PC-9 (cell line): ENCODE results near the gene RPL13A. TPM values are rescaled to one million over a fixed set of nuclear protein-coding genes. Genes with fewer than 3 reads are reported as not detected.

Experiments used
- BruUV-seq: library from RNA; stranded (reverse); fragments of 400-500 nt; replicated peaks from 2 replicates; lab custom pipeline; 2021; lab: Mats Ljungman, UMichigan
- CTCF ChIA-PET: fragments of 300-600 bp; sonication (Branson Sonifier 250); formaldehyde crosslinking; loops from one replicate; lab custom pipeline; 2022; ENCODE audit warnings: antibody characterized with exemption; lab: Charles Lee
- POLR2A ChIA-PET: fragments of 300-600 bp; sonication (Branson Sonifier 250); formaldehyde crosslinking; loops from one replicate; lab custom pipeline; 2022; ENCODE audit warnings: antibody characterized with exemption; ENCODE audit not compliant: unreplicated experiment; lab: Charles Lee
- DNase-seq, 2 experiments: peaks; one replicate each; pipeline versions ENCODE4 v3.0.0 to v3.0.0-alpha.2; 2015 to 2022; ENCODE audit warnings: mixed read lengths in 1 of 2
- H2AFZ ChIP-seq: fragments of 200-600 bp; sonication (generic); 2 replicates; pipeline ENCODE4 v1.8.1; 2017; ENCODE audit warnings: antibody characterized with exemption
- H3F3A ChIP-seq: fragments of 200-600 bp; sonication (generic); 2 replicates; pipeline ENCODE4 v1.8.1; 2017; ENCODE audit warnings: antibody characterized with exemption, mild to moderate bottlenecking, low read depth; ENCODE audit not compliant: insufficient read depth
- H3K27ac ChIP-seq: fragments of 200-600 bp; sonication (generic); 2 replicates; pipeline ENCODE4 v1.6.1; 2016; ENCODE audit warnings: mixed run types
- H3K27me3 ChIP-seq: fragments of 200-600 bp; sonication (generic); 2 replicates; pipeline ENCODE4 v1.6.1; 2016; ENCODE audit warnings: low read depth, mixed run types; ENCODE audit not compliant: insufficient read depth
- H3K36me3 ChIP-seq: fragments of 200-600 bp; sonication (generic); 2 replicates; pipeline ENCODE4 v1.6.1; 2016; ENCODE audit warnings: low read depth, mixed run types
- H3K4me1 ChIP-seq: fragments of 200-600 bp; sonication (generic); replicated peaks from 2 replicates; pipeline ENCODE4 v1.6.1; 2016; ENCODE audit warnings: mixed run types; ENCODE audit not compliant: insufficient read depth
- H3K4me2 ChIP-seq: fragments of 200-600 bp; sonication (generic); 2 replicates; pipeline ENCODE4 v1.6.1; 2017; ENCODE audit warnings: mixed run types
- H3K4me3 ChIP-seq: fragments of 200-600 bp; sonication (generic); 2 replicates; pipeline ENCODE4 v1.6.1; 2016; ENCODE audit warnings: mixed run types
- H3K79me2 ChIP-seq: fragments of 200-600 bp; sonication (generic); 2 replicates; pipeline ENCODE4 v1.6.1; 2017; ENCODE audit warnings: low read depth, mixed run types
- H3K9me2 ChIP-seq: fragments of 200-600 bp; sonication (generic); 2 replicates; pipeline ENCODE4 v1.8.1; 2017; ENCODE audit warnings: mild to moderate bottlenecking; ENCODE audit not compliant: insufficient read depth
- H3K9me3 ChIP-seq: fragments of 200-600 bp; sonication (generic); 2 replicates; pipeline ENCODE4 v1.8.1; 2016; ENCODE audit warnings: low read depth; ENCODE audit not compliant: insufficient read depth
- H4K20me1 ChIP-seq: fragments of 200-600 bp; sonication (generic); 2 replicates; pipeline ENCODE4 v1.8.1; 2017; ENCODE audit not compliant: insufficient read depth
- CTCF ChIP-seq: fragments of 200-600 bp; sonication (generic); conservative IDR thresholded peaks from 2 replicates; pipeline ENCODE4 v1.6.1; 2017; ENCODE audit warnings: mixed run types, antibody characterized with exemption, mild to moderate bottlenecking, moderate library complexity
- EZH2 ChIP-seq: fragments of 200-600 bp; sonication (generic); IDR thresholded peaks from 2 replicates; pipeline ENCODE4 v1.8.0; 2017; ENCODE audit warnings: antibody characterized with exemption, low read depth
- intact Hi-C: fragments of 100-400 bp; cut with micrococcal nuclease; formaldehyde crosslinking; loops from one replicate; pipeline ENCODE4 v1.10.0; 2022; ENCODE audit not compliant: unreplicated experiment
- total RNA-seq: library from RNA; stranded (reverse); gene quantifications from 2 replicates; pipeline ENCODE4 v1.2.3, GENCODE V29; 2021

The RPL13A gene
- total RNA-seq, 1 experiment from 2014 or later: 2,360 TPM

DNA sequence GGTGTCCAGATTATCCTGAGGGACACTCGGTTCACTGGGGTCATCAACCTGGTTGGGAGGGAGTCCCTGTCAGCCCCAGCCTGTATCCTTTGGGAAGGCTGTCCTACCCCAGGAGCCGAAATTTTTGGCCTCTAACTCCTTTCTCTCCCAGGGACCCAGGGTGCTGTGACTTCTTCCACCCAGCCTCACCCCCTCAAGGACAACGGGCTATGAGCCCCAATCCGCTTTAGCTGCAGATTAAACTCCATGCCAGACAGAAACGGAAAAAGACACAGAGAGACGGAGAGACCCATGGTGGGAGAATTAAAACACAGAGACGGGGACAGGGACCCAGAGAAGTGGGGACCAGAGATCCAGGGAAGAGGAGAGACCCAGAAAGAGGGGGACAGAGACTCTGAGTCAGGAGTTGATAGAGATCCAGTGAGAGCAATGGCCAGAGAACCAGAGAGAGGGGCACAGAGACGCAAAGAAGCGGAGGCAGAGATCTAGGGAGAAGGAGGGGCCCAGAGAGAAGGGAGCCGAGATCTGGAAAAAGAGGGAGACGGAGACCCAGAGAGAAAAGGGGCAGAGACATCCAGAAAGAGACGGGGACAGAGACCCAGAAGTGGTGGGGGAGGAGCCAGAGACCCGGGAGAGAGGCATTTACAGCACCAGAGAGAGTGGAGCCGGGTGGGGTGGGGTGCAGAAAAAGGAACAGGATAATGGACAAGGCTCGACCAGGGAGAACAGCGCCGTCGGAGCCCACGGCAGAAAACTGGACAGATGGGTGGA lies 46.8 kb upstream of the RPL13A start:
- intact Hi-C loops: loop anchor here (10.0 kb wide), 1 partner anchor 176 kb away; no protein-coding TSS in a partner anchor
- no peak overlapping the region for H3K4me2 ChIP-seq
- no peak overlapping the region for H3K4me3 ChIP-seq
- no peak overlapping the region for H3K27ac ChIP-seq
- no peaks in the 10 kb centered on the region for H3K36me3 ChIP-seq
- peaks cover 43% of the 10 kb centered on the region for H3K27me3 ChIP-seq
- H3K4me1 ChIP-seq: peaks cover 9% of the 10 kb centered on the region; the same call in 1 of the 2 replicates
- no peak overlapping the region for H2AFZ ChIP-seq
- no peaks in the 10 kb centered on the region for H3K9me3 ChIP-seq
- peaks cover 30% of the 10 kb centered on the region for H3F3A ChIP-seq
- no peaks in the 10 kb centered on the region for H4K20me1 ChIP-seq
- H3K9me2 ChIP-seq: no peaks in the 10 kb centered on the region
- DNase-seq: no peak
- ChIA-PET POLR2A (no interaction called here), CTCF (no interaction called here)
- BruUV-seq: no TSS peak
- H3K79me2 ChIP-seq: no peaks in the 10 kb centered on the region
- TF ChIP-seq CTCF: no peak
- no peak for TF ChIP-seq EZH2

GRCh38 chr19:49441210-49441959 lies 46.0 kb upstream of the RPL13A start, which contains the start of gene SLC17A7:
Gene SLC17A7 (minus strand): TSS chr19:49441527. CDS start chr19:49441379, 148 bp downstream.
- peaks cover 38% of the 10 kb centered on the region for H3F3A ChIP-seq
- H2AFZ ChIP-seq: peak within 1 kb of the TSS; percentile 96; the same call in 1 of the 2 replicates
- H3K4me2 ChIP-seq: peak within 1 kb of the TSS; percentile 89
- ChIA-PET POLR2A (interaction anchor here (0.6 kb wide), 1 partner anchor 10 kb away, joined by 6 read pairs; no protein-coding TSS in a partner anchor), CTCF (interaction anchor here (0.6 kb wide), 1 partner anchor 314 kb away, joined by 9 read pairs; no protein-coding TSS in a partner anchor)
- H3K27me3 ChIP-seq: peaks cover 43% of the 10 kb centered on the region
- no peaks in the 10 kb centered on the region for H3K36me3 ChIP-seq
- intact Hi-C loops: loop anchor here (10.0 kb wide), 1 partner anchor 177 kb away; no protein-coding TSS in a partner anchor
- peaks cover 9% of the 10 kb centered on the region; the same call in 1 of the 2 replicates for H3K4me1 ChIP-seq
- H3K4me3 ChIP-seq: peak within 1 kb of the TSS; percentile 83; the same call in 1 of the 2 replicates
- TF ChIP-seq CTCF: no peak
- no peak for TF ChIP-seq EZH2
- no peaks in the 10 kb centered on the region for H3K9me3 ChIP-seq
- BruUV-seq: no TSS peak
- DNase-seq: no peak
- no peaks in the 10 kb centered on the region for H3K79me2 ChIP-seq
- no peaks in the 10 kb centered on the region for H4K20me1 ChIP-seq
- no peak within 1 kb of the TSS for H3K27ac ChIP-seq
- H3K9me2 ChIP-seq: no peaks in the 10 kb centered on the region

DNA sequence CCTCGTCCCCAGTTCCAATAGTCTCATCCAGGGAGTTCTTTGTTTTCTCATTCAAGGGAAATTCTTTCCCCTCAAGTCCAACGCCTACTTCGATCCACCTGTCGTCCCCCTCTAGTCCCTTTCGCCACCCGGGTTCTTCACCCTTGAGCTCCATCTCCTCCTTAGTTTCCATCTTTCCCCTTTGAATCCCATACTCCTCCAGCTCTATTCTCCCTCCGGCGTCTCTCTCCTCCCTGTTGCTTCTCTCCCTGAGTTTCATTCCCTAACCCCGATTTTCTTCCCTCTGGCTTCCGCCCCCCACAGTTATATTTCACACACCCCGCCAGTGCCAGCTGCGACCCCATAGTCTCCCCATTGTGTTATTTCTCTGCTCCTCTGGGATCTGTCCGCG lies 45.5 kb upstream of the RPL13A start:
- Histone ChIP-seq H3K4me2 (peak overlapping the region; percentile 89; the same call in 1 of the 2 replicates), H3K79me2 (no peaks in the 10 kb centered on the region), H2AFZ (no peak overlapping the region), H3F3A (peaks cover 43% of the 10 kb centered on the region), H3K27ac (no peak overlapping the region), H3K36me3 (no peaks in the 10 kb centered on the region; the same call in 1 of the 2 replicates), H3K9me3 (no peaks in the 10 kb centered on the region), H3K9me2 (no peaks in the 10 kb centered on the region), H4K20me1 (no peaks in the 10 kb centered on the region), H3K27me3 (peaks cover 40% of the 10 kb centered on the region), H3K4me3 (peak overlapping the region; percentile 83; the same call in 1 of the 2 replicates), H3K4me1 (peaks cover 9% of the 10 kb centered on the region; the same call in 1 of the 2 replicates)
- ChIA-PET POLR2A (interaction anchor here (0.6 kb wide), 1 partner anchor 9 kb away, joined by 6 read pairs; no protein-coding TSS in a partner anchor), CTCF (interaction anchor here (0.6 kb wide), 2 partner anchors 278 to 314 kb away, joined by 7 to 9 read pairs; no protein-coding TSS in a partner anchor)
- intact Hi-C loops: loop anchor here (10.0 kb wide), 1 partner anchor 177 kb away; no protein-coding TSS in a partner anchor
- BruUV-seq: no TSS peak
- TF ChIP-seq CTCF: no peak
- no peak for TF ChIP-seq EZH2
- no peak for DNase-seq
